WTC11 (cell line): ENCODE results near the gene HYAL1. TPM values are rescaled to one million over a fixed set of nuclear protein-coding genes. Genes with fewer than 3 reads are reported as not detected.

Experiments used
- ATAC-seq: fragments of 200-7000 bp; cut with Tn5 transposase; 2 replicates; pipeline ENCODE4 v1.10.0; 2021; ENCODE audit warnings: mild to moderate bottlenecking, moderate library complexity
- Bru-seq: library from RNA; stranded (reverse); fragments of 400-500 nt; gene quantifications from one replicate; lab custom pipeline; 2021; lab: Mats Ljungman, UMichigan
- CTCF ChIA-PET: fragments of 300-600 bp; sonication (Branson Sonifier 250); formaldehyde crosslinking; loops from one replicate; lab custom pipeline; 2021; ENCODE audit warnings: antibody characterized with exemption; lab: Charles Lee
- POLR2A ChIA-PET: fragments of 350-600 bp; sonication (Branson Sonifier 250); formaldehyde crosslinking; loops from one replicate; lab custom pipeline; 2021; ENCODE audit warnings: antibody characterized with exemption; lab: Charles Lee
- DNase-seq: peaks from one replicate; pipeline ENCODE4 v3.0.0; 2021; ENCODE audit warnings: low spot score
- H3K27ac Mint-ChIP-seq: 2 replicates; pipeline ENCODE4 v1.8.0; 2021; ENCODE audit warnings: mixed read lengths
- H3K27me3 Mint-ChIP-seq: 2 replicates; pipeline ENCODE4 v1.8.0; 2021; ENCODE audit warnings: low read depth, mild to moderate bottlenecking, moderate library complexity, mixed read lengths
- H3K36me3 Mint-ChIP-seq: 2 replicates; pipeline ENCODE4 v1.8.0; 2021; ENCODE audit warnings: mixed read lengths
- H3K4me1 Mint-ChIP-seq: 2 replicates; pipeline ENCODE4 v1.8.0; 2022; ENCODE audit warnings: mixed read lengths
- H3K4me3 Mint-ChIP-seq: 2 replicates; pipeline ENCODE4 v1.8.0; 2021; ENCODE audit warnings: mild to moderate bottlenecking, moderate library complexity, mixed read lengths
- H3K9me3 Mint-ChIP-seq: 2 replicates; pipeline ENCODE4 v1.8.0; 2021; ENCODE audit warnings: mixed read lengths
- CBFB ChIP-seq: sonication (generic); formaldehyde crosslinking; IDR thresholded peaks from 2 replicates; pipeline ENCODE4 v1.8.1; 2022; ENCODE audit warnings: mild to moderate bottlenecking, low read depth, missing genetic modification reagents
- ELF4 ChIP-seq: sonication (generic); formaldehyde crosslinking; IDR thresholded peaks from 2 replicates; pipeline ENCODE4 v1.8.1; 2022; ENCODE audit warnings: low read depth, mild to moderate bottlenecking, moderate library complexity, missing genetic modification reagents
- ETV6 ChIP-seq: sonication (generic); formaldehyde crosslinking; IDR thresholded peaks from 2 replicates; pipeline ENCODE4 v1.8.1; 2022; ENCODE audit warnings: mild to moderate bottlenecking, missing genetic modification reagents
- FOXP1 ChIP-seq: sonication (generic); formaldehyde crosslinking; IDR thresholded peaks from 2 replicates; pipeline ENCODE4 v1.8.0; 2022; ENCODE audit warnings: missing genetic modification reagents, mild to moderate bottlenecking, moderate library complexity, borderline replicate concordance
- JAZF1 ChIP-seq: fragments of 250-450 bp; sonication (Bioruptor Pico); IDR thresholded peaks from 2 replicates; pipeline ENCODE4 v1.9.0; 2021; ENCODE audit warnings: moderate library complexity, mild to moderate bottlenecking, inconsistent platforms
- NR1H2 ChIP-seq: sonication (generic); formaldehyde crosslinking; IDR thresholded peaks from 2 replicates; pipeline ENCODE4 v1.9.0; 2021; ENCODE audit warnings: mild to moderate bottlenecking, moderate library complexity, missing genetic modification reagents
- RELA ChIP-seq: sonication (generic); formaldehyde crosslinking; IDR thresholded peaks from 2 replicates; pipeline ENCODE4 v1.8.1; 2022; ENCODE audit warnings: missing genetic modification reagents, mild to moderate bottlenecking, borderline replicate concordance
- SMAD4 ChIP-seq: sonication (generic); formaldehyde crosslinking; IDR thresholded peaks from 2 replicates; pipeline ENCODE4 v1.8.0; 2022; ENCODE audit warnings: mild to moderate bottlenecking, missing genetic modification reagents
- SP1 ChIP-seq: sonication (generic); formaldehyde crosslinking; conservative IDR thresholded peaks from 2 replicates; pipeline ENCODE4 v1.8.1; 2022; ENCODE audit warnings: missing genetic modification reagents
- TP53 ChIP-seq: sonication (generic); formaldehyde crosslinking; IDR thresholded peaks from 2 replicates; pipeline ENCODE4 v1.8.1; 2023; ENCODE audit warnings: mild to moderate bottlenecking, missing genetic modification reagents
- long read RNA-seq, 3 experiments: library from RNA in 1 of 3; library from capped mRNA in 1 of 3; library from polyadenylated mRNA in 1 of 3; unstranded in 2 of 3; stranded (forward) in 1 of 3; transcript quantifications; one replicate each; pipeline ENCODE4 v2.0.0, GENCODE V29; 2021
- total RNA-seq: library from RNA; stranded (reverse); gene quantifications from 3 replicates; pipeline ENCODE4 v1.2.3, GENCODE V29; 2021
- TF ChIP-seq, protein P1 (sequence below): sonication (generic); formaldehyde crosslinking; IDR thresholded peaks from 2 replicates; pipeline ENCODE4 v1.8.1; 2022; ENCODE audit warnings: low read depth, missing genetic modification reagents, borderline replicate concordance
- TF ChIP-seq, protein P2 (sequence below): sonication (generic); formaldehyde crosslinking; IDR thresholded peaks from 2 replicates; pipeline ENCODE4 v1.8.0; 2022; ENCODE audit warnings: mild to moderate bottlenecking, missing genetic modification reagents

Gene HYAL1, protein sequence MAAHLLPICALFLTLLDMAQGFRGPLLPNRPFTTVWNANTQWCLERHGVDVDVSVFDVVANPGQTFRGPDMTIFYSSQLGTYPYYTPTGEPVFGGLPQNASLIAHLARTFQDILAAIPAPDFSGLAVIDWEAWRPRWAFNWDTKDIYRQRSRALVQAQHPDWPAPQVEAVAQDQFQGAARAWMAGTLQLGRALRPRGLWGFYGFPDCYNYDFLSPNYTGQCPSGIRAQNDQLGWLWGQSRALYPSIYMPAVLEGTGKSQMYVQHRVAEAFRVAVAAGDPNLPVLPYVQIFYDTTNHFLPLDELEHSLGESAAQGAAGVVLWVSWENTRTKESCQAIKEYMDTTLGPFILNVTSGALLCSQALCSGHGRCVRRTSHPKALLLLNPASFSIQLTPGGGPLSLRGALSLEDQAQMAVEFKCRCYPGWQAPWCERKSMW
- total RNA-seq (3.4 to 3.8 TPM (median 3.5 TPM) in 3 replicates), Bru-seq, nascent RNA (percentile 41 among the genes with signal in this experiment)
- long read RNA-seq, experiment 1, partial matches to known transcripts: 0 of 6 reads
- long read RNA-seq, experiment 1, other reads (novel, unspliced or antisense): 0 of 6 reads
- long read RNA-seq, experiment 2, partial matches to known transcripts: 1 of 5 reads
- long read RNA-seq, experiment 2, other reads (novel, unspliced or antisense): 0 of 5 reads
- long read RNA-seq, experiment 3, partial matches to known transcripts: 0 of 1 reads
- long read RNA-seq, experiment 3, other reads (novel, unspliced or antisense): 0 of 1 reads

DNA sequence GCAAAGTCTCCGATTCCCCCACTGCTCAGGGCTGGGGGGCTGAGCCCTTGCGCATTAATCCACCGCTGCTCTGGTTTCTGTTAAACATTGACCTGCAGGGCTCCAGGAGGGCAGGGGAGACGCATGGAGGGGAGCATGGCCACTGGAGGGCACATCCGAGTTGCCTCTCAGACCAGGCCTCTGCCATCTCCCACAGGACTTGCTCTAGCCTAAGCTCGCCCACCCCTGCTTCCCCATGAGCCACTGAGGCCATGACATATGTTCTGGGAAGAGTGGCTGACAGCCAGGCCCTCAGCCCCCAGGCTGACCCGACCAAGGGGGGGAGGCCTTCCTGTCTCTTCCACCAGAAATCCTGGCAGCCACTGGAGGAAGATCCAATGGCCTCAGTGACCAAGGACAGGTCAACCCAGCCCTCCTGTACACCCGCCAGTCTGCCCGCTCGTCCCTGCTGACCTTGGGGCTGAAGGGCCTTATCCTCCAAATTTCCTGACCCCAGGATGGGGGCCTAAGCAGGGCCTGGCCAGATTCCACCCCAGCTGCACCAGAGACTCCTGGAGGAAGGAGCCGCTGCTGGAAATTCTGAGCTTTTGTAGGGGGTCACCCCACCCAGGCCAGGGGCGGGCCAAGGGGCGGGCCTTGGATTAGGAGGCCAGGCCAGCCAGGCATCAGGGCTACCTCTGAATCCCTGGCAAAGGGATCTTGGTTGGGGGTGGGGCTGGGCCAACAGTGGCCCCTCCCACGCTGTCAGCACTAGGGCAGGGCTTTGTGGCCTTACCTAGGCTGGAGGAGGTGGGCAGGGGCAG lies at the start of gene HYAL1:
Gene HYAL1 (minus strand): TSS at position 562 of the 803 bp plus-strand sequence. CDS start 618 bp downstream, outside the sequence.
- peak within 1 kb of the TSS; percentile 20; the same call in 1 of the 2 replicates for H3K4me3 Mint-ChIP-seq
- ATAC-seq (peak; percentile 57), DNase-seq (peak; percentile 91)
- POLR2A ChIA-PET: interaction anchor here (0.5 to 1.4 kb wide), 3 partner anchors 25 to 79 kb away, joined by 3 to 4 read pairs (median 3); partner anchors contain the start of gene TUSC2
- H3K36me3 Mint-ChIP-seq: peaks cover 10% of the 10 kb centered on the region; the same call in 1 of the 2 replicates
- CTCF ChIA-PET: interaction anchor here (0.6 to 5.9 kb wide), 19 partner anchors 12 to 760 kb away, joined by 3 to 95 read pairs (median 5); partner anchors contain the start of genes HYAL2, RASSF1 and TUSC2
- H3K4me1 Mint-ChIP-seq: peaks cover 22% of the 10 kb centered on the region
- peaks cover 5% of the 10 kb centered on the region; the same call in 1 of the 2 replicates for H3K27me3 Mint-ChIP-seq
- no peak for TF ChIP-seq NR1H2 (CRISPR knock-in tag)
- no peak for TF ChIP-seq ELF4 (CRISPR knock-in tag)
- peak; percentile 51; the same call in 1 of the 2 replicates for TF ChIP-seq SP1
- TF ChIP-seq ETV6 (CRISPR knock-in tag): no peak
- TF ChIP-seq FOXP1: 0 out of 2 replicates have a peak, but pooled peaks have one; percentile 24
- TF ChIP-seq, protein P1, sequence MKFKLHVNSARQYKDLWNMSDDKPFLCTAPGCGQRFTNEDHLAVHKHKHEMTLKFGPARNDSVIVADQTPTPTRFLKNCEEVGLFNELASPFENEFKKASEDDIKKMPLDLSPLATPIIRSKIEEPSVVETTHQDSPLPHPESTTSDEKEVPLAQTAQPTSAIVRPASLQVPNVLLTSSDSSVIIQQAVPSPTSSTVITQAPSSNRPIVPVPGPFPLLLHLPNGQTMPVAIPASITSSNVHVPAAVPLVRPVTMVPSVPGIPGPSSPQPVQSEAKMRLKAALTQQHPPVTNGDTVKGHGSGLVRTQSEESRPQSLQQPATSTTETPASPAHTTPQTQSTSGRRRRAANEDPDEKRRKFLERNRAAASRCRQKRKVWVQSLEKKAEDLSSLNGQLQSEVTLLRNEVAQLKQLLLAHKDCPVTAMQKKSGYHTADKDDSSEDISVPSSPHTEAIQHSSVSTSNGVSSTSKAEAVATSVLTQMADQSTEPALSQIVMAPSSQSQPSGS (CRISPR knock-in tag): no peak
- TF ChIP-seq, all 79 proteins: peak for 2
- peaks cover 10% of the 10 kb centered on the region; the same call in 1 of the 2 replicates for H3K9me3 Mint-ChIP-seq
- H3K27ac Mint-ChIP-seq: peak within 1 kb of the TSS; percentile 87

DNA sequence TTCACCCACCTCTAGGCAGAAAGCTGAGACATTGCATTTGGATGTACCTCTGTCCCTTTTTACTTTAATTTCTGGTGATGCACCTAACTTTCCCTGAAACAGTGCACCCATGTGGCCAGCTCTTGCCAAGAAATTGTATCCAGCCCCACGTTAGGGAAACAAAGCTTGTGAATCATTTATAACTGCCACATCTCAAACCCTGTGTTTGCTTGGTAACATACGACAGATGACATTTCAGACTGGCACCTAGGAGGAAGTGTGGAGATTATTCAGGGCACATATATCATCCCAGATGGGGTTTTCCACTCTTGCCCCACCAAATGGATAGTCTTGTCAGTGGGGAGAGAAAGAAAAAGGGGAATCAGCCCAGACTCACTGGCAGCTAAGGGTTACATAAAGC lies 49.4 kb upstream of the HYAL1 start:
- ChIA-PET CTCF (interaction anchor here (0.6 to 2.1 kb wide), 8 partner anchors 12 to 215 kb away, joined by 3 to 10 read pairs (median 4); partner anchors contain the start of genes C3orf18, HYAL1 and RASSF1), POLR2A (no interaction called here)
- Mint-ChIP-seq H3K4me1 (peaks cover 22% of the 10 kb centered on the region), H3K9me3 (no peaks in the 10 kb centered on the region), H3K27me3 (no peaks in the 10 kb centered on the region), H3K27ac (no peak overlapping the region), H3K4me3 (no peak overlapping the region), H3K36me3 (peaks cover 17% of the 10 kb centered on the region)
- no peak for ATAC-seq
- no peak for TF ChIP-seq CBFB (CRISPR knock-in tag)
- TF ChIP-seq RELA (CRISPR knock-in tag): no peak
- TF ChIP-seq, all 79 proteins: peak for 0
- DNase-seq: no peak

DNA sequence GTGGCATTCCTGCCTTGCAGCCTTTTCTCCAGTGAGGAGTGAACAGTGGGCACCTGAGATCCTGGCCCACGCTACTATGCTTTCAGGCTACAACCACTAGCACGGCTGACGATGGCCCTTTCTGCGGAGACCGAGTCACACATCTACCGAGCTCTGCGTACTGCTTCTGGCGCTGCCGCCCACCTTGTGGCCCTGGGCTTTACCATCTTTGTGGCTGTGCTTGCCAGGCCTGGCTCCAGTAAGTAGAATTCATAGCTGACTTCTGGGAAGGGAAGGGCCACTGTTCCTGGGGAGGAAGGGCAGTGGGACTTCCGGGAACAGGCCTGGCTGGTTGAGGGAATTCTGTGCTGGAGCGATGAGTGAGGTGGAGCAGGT lies 47.9 kb upstream of the HYAL1 start:
- Mint-ChIP-seq H3K4me3 (peak overlapping the region; percentile 95), H3K27me3 (peaks cover 5% of the 10 kb centered on the region), H3K27ac (peak overlapping the region; percentile 45; the same call in 1 of the 2 replicates), H3K9me3 (no peaks in the 10 kb centered on the region), H3K4me1 (peaks cover 14% of the 10 kb centered on the region), H3K36me3 (peaks cover 18% of the 10 kb centered on the region)
- ATAC-seq (no peak), DNase-seq (no peak)
- ChIA-PET POLR2A (interaction anchor here (1.5 kb wide), 1 partner anchor 14 kb away, joined by 9 read pairs; no protein-coding TSS in a partner anchor), CTCF (interaction anchor here (0.9 to 3.0 kb wide), 7 partner anchors 14 to 260 kb away, joined by 3 to 18 read pairs (median 6); partner anchors contain the start of genes CISH, HYAL2 and TUSC2)
- TF ChIP-seq FOXP1: no peak
- TF ChIP-seq JAZF1 (CRISPR knock-in tag): no peak
- TF ChIP-seq, protein P2, sequence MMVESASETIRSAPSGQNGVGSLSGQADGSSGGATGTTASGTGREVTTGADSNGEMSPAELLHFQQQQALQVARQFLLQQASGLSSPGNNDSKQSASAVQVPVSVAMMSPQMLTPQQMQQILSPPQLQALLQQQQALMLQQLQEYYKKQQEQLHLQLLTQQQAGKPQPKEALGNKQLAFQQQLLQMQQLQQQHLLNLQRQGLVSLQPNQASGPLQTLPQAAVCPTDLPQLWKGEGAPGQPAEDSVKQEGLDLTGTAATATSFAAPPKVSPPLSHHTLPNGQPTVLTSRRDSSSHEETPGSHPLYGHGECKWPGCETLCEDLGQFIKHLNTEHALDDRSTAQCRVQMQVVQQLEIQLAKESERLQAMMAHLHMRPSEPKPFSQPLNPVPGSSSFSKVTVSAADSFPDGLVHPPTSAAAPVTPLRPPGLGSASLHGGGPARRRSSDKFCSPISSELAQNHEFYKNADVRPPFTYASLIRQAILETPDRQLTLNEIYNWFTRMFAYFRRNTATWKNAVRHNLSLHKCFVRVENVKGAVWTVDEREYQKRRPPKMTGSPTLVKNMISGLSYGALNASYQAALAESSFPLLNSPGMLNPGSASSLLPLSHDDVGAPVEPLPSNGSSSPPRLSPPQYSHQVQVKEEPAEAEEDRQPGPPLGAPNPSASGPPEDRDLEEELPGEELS (CRISPR knock-in tag): no peak
- TF ChIP-seq SP1: no peak
- TF ChIP-seq SMAD4: no peak
- no peak for TF ChIP-seq TP53
- TF ChIP-seq ETV6 (CRISPR knock-in tag): no peak
